Inflammatory macrophage treated with lipopolysaccharide for 1 hour (primary cell): Measurements from ENCODE around the gene FBXO38.
"Not testable (repeated sequence)": the region's sequence is repeated elsewhere in the genome, so short reads cannot be mapped to it uniquely, and the experiment has no call there.

Source experiments
- DNase-seq, 2 donors: peaks; one replicate each; pipeline ENCODE4 v3.0.0-alpha.2; 2020 to 2022

Gene FBXO38

DNA sequence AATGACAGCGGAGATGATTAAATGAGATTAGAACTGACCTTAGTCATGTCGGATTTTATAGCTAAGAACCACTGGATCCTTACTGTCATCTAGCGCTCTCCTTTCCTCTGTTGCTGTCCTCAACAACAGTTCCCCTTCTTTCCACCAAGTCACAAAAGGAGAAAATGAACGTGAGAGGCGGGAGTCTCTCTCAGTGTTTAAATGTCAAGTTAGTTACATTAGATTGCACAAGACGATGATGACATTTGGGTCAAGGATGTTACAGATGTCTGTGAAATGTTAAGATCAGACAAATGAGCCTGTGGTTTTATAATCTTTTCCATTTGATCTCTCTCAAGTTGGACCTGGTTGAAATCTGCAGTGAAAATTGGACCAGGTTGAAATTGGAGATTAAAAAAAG, 53.5 kb downstream of the FBXO38 start:
- peak; percentile 33 to 40 for DNase-seq

DNA sequence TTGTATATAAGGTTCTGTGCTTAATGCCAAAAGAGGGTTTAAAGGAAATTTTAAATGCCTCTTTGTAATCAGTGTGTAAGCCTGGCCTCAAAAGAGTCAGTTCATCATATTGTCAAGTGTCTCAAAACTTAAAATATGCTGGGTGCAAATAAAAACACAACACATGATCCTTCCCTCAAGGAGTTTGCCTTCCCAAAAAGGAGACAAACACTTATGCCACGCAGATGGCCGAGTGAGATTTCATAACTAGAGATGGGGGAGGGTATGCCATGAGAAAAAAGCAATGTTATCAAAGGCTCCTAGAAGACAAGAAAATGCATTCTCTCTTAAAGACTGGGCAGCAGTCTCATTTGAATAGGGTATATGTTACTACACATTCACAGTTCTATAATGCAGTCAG, 55.2 kb downstream of the FBXO38 start:
- no peak for DNase-seq

- no peak for DNase-seq
Measured at GRCh38 chr5:148443241-148443640, 59.5 kb downstream of the FBXO38 start.

DNA sequence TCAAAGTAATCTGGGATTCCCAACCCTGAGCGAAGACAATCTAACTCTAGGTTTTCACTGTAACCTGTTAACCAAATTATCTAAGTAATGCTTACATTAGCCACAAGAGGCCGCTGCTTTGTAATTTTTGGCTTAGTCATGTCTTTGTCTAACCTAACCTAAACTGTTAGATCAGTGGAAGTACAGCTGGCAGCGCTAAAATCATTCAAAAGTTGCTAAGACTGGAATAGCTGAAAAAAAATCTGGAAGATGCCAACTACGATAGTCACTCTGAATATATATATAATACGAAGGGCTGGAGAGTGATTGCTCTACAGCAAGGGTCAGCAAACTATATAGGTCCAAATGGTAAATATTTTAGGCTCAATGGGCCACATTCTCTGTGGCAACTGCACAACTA, 60.2 kb downstream of the FBXO38 start:
- peak; percentile 38 to 90 for DNase-seq

GRCh38 chr5:148445578-148445977, 61.8 kb downstream of the FBXO38 start:
- DNase-seq: no peak

GRCh38 chr5:148446611-148447010, 62.9 kb downstream of the FBXO38 start:
- no peak for DNase-seq

DNA sequence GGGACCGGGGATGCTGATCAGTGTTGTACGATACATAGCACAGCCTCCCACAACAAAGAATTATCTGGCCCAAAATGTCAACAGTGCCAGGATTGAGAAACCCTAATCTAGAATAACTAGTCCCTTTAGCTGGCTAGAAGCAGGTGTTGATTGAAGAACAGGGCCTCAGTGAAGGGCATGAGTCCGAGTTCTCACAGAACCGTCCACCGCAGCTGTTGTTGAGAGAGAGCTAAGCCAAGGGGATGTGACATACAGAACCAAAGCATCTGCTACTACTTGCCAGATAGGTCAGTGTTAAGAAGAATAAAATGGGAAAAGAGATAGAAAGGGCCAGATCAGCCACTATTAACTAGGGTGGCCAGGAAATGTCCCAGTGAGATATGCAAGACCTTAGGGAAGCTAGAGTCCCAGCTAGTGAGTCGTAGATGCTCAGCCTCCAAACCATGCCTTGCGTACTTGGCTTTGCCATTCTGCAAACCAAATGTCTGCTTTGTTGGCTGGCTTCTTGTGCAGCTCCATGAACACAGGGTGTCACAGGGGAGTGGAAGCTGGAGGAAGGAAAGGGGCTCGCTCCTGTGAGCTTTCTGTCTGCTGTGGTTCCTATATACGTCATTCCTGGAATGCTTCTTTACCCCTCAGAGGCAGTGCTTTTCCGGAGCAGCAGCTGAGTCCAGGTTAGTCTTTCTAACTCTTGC, 68.9 kb downstream of the FBXO38 start:
- DNase-seq: no peak

GRCh38 chr5:148454576-148454975, 70.8 kb downstream of the FBXO38 start:
- DNase-seq: no peak

- no peak for DNase-seq
Measured at GRCh38 chr5:148455185-148455584, 71.4 kb downstream of the FBXO38 start.

DNA sequence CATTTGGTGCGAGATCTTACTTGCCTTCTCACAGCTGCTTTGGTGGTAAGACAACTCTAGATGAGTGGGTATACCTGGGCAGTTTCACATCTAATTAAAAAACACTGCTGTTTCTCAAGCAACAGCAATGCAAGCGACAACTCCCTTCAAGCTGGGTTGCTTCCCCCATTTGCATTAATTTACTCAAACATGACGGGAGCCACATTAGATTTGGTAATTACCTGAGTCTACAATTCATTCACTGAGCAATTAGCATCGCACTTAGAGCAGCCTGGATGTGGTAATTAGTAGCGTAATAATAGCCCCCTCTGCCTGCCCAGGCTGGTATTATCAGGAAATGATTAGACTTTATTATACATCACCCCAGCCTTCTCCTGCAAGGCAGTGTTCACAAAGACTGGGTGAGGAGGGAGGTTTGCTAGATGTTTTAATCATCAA, 73.4 kb downstream of the FBXO38 start:
- DNase-seq: peak in 1 of 2 donors; percentile 23

GRCh38 chr5:148458036-148458888, 74.5 kb downstream of the FBXO38 start:
- DNase-seq: no peak

DNA sequence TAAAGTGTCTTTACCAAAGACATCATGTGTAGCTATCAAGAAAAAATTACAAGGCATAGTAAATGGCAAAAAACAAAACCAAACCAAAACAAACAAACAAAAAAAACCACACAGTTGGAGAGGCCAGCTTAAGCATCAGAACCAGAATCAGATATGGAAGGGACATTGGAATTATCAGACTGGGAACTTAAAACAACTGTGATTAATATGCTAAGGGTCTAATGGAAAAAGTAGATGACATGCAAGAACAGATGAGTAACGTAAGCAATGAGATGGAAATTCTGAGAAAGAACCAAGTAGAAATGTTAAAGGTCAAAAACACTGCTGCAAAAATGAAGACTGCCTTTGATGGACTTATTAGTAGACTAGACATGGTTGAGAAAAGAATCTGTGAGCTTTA, 75.9 kb downstream of the FBXO38 start:
- DNase-seq: no peak

- peak; percentile 38 to 57 for DNase-seq
Measured at GRCh38 chr5:148465381-148466235, 81.8 kb downstream of the FBXO38 start.

GRCh38 chr5:148466236-148466580, 82.5 kb downstream of the FBXO38 start:
- DNase-seq: no peak

DNA sequence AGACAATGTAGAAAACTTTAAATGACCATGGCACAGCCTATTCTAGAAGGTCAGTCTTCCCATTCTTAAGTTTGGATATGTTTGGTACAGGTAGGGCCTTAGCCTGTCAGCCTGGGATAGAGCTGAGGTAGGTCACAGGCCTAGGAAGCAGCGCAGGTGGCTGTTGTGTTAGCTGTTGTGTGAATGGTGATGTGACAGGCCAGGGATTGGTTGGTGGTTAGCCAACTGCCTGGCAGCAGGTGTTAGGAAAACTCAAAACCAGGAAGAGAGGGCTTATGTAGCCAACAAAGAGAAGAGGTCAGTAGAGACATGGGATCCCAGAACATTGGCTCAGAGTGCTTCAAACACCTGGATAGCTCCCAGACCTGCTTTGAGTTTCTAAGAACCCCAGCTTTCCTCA, 84.2 kb downstream of the FBXO38 start:
- DNase-seq: no peak

DNA sequence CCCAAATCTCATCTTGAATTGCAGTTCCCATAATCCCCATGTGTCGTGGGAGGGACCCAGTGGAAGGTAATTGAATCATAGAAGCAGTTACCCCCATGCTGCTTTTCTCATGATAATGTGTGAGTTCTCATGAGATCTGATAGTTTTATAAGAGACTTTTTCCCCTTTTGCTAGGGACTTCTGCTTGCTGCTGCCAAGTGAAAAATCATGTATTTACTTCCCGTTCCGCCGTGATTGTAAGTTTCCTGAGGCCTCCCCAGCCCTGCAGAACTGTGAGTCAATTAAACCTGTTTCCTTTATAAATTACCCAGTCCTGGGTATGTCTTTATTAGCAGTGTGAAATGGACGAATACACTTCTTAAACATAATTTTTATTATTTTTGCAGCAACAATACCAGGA, 85.0 kb downstream of the FBXO38 start:
- not testable (repeated sequence) for DNase-seq

DNA sequence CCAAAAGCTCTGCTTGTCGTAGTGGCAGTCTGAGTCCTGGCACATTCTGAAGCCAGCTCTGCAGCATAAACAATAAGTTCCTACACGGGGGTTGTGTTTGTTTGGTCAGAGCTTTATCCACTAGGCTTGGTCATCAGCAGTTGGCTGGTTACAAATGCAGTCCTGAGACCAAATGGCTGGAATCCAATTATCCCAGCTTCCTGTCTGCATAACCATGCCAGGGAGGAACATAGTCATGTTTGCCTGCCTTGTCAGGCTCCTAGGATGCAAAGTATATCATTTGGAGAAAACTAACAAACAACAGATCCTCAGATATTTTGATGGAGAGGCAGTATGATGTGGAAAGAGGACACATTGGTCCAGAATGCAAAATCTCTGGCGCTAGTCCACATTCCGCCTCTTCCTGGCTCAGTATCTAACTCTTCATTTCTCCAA, 85.8 kb downstream of the FBXO38 start:
- DNase-seq: no peak

- DNase-seq: no peak
Measured at GRCh38 chr5:148471379-148471778, 87.6 kb downstream of the FBXO38 start.

DNA sequence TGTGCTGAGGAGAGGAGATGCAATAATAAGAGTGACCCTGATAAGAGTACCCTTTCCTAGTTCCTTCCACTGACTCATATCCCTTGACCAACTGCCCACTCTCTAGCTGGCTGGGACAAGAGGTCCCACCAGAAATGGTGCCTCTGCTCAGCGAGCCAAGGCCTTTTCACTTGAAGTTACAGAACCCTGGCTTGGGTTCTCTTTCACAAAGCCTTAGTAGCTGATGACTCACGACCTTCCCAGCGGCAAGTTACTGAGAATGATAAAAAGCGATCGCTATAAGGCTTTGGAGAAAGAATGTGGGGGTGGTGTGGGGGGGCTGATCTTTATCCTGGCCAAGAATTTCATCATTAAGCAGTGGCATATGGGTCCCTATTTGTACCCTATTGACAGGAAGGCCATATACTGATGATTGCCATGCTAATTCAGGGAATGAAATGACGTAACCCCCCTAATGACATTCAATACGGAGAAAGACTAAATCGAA, 90.3 kb downstream of the FBXO38 start:
- DNase-seq: no peak

- no peak for DNase-seq
Measured at GRCh38 chr5:148476302-148476701, 92.5 kb downstream of the FBXO38 start.

DNA sequence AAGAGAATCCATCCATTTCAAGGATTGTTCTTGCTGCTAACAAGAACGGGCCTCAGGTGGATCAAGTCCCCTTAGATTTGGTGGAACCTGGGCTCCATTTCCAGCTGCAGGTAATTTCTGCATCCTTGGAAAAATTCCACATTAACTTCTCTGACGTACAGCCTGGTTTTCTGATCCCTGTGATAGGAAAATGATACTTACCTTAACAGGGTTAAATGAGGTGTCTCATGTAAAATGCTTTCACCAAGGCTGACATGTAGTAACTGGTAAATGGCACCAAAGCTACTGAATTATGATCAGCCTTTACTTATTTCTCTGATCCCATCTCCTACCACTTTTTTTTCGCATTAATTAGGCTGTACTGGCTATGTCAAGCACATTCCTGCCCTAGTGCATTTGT, 93.7 kb downstream of the FBXO38 start:
- DNase-seq: no peak

- DNase-seq: no peak
Measured at GRCh38 chr5:148482196-148482595, 98.4 kb downstream of the FBXO38 start.
